Lung (tissue), 12 donors: ENCODE data around the gene SPOP. TPM values are rescaled to one million over a fixed set of nuclear protein-coding genes. Genes with fewer than 3 reads are reported as not detected.

Source experiments
- ATAC-seq: fragments of 200-7000 bp; cut with Tn5 transposase; one replicate; pipeline ENCODE4 v1.9.1; 2020; ENCODE audit warnings: moderate number of reproducible peaks; ENCODE audit not compliant: insufficient read depth, low FRiP score
- DNase-seq, 3 donors: peaks; one replicate each; pipeline ENCODE4 v3.0.0-alpha.2; 2013 to 2017
- H3K27ac ChIP-seq, 2 donors: one replicate each; pipeline ENCODE4 v1.5.1; 2013; ENCODE audit warnings: mild to moderate bottlenecking in 2 of 2, moderate library complexity in 2 of 2, control low read depth in 1 of 2, inconsistent platforms in 1 of 2, low read depth in 1 of 2, low read length in 1 of 2
- H3K27me3 ChIP-seq, 3 donors: one replicate each; pipeline ENCODE4 v1.5.1; 2013; ENCODE audit warnings: low read length in 2 of 3; ENCODE audit not compliant: control insufficient read depth in 3 of 3, insufficient read depth in 3 of 3
- H3K36me3 ChIP-seq, 4 donors: one replicate each; pipeline ENCODE4 v1.5.1; 2013; ENCODE audit warnings: low read length in 4 of 4, mild to moderate bottlenecking in 1 of 4, moderate library complexity in 1 of 4; ENCODE audit not compliant: control insufficient read depth in 4 of 4, insufficient read depth in 4 of 4
- H3K4me1 ChIP-seq, 5 donors: one replicate each; pipeline ENCODE4 v1.5.1; 2013; ENCODE audit warnings: low read length in 5 of 5, mild to moderate bottlenecking in 2 of 5, moderate library complexity in 1 of 5; ENCODE audit not compliant: control insufficient read depth in 5 of 5, insufficient read depth in 5 of 5
- H3K4me3 ChIP-seq: one replicate; pipeline ENCODE4 v1.5.1; 2013; ENCODE audit warnings: mild to moderate bottlenecking, control low read depth, moderate library complexity
- H3K9ac ChIP-seq, 2 donors: one replicate each; pipeline ENCODE4 v1.5.1; 2013; ENCODE audit warnings: low read length in 2 of 2, control low read depth in 1 of 2; ENCODE audit not compliant: insufficient read depth in 1 of 2
- H3K9me3 ChIP-seq, 4 donors: one replicate each; pipeline ENCODE4 v1.5.1; 2013; ENCODE audit warnings: low read length in 3 of 4, mild to moderate bottlenecking in 1 of 4, moderate library complexity in 1 of 4; ENCODE audit not compliant: control insufficient read depth in 4 of 4, insufficient read depth in 3 of 4
- WGBS, 2 donors: extraction: QIAGEN DNeasy Blood & Tissue Kit; methylation state at CpG; one replicate each; pipeline ENCODE4 v1.1.7; 2013; 5-methylcytosine and 5-hydroxymethylcytosine counted together
- polyA plus RNA-seq, 2 donors: library from polyadenylated mRNA; stranded (reverse); fragments of 200-250 nt; gene quantifications; one replicate each; pipeline ENCODE4 v1.2.1, GENCODE V29; 2013
- total RNA-seq, 2 donors: library from RNA; depleted of rRNA in 1 of 2; stranded (reverse); fragments of >200 nt in 1 of 2; gene quantifications; one replicate each; pipeline ENCODE4 v1.2.1, GENCODE V29; 2014 to 2021
- TF ChIP-seq, protein P1 (sequence below): IDR thresholded peaks from 2 replicates; pipeline ENCODE4 v1.5.1; 2012; ENCODE audit warnings: mild to moderate bottlenecking; ENCODE audit errors: control extremely low read depth, extremely low read depth
- donor health status: control.
- donor health status: control.
- donor health status: Bipolar disorder and iron deficiency.
- donor health status: healthy.
- donor health status: DM: yes; HTN: yes; CAD: no.

Gene SPOP
- total and polyA plus RNA-seq, 4 donors = 28.7 to 98.0 (median 64.6) TPM

DNA sequence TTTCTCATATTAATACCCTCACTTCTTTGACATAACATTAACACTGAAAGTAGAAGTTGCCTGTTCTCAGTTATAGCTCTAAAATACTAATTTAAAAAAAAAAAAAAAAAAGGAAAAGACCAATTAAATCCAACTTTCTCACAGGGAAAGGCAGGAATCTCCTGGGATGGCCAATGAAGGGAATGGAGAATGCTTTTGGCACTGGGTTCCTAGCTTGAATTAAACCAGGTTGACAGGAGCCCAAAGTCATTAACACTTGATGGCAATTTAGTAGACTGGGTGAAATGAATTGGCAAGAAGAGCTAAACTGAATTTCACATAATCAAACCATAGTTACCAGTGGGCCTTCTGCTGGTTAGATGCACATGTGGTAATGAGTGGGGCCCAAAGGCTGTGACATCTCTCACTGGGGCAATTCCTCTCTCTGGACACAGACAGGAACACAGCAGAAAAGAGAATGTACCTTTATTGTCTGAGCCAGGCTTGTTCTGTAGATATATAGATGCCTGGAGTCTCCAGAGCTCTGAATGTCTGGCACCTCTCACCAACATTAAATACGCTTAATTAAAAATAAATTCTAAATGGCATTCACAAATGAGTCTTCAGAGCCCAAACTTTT is 64.6 kb downstream of the SPOP start:
- Histone ChIP-seq H3K27me3 (no peaks in the 10 kb centered on the region), H3K27ac (no peak overlapping the region), H3K4me3 (no peak overlapping the region), H3K9me3 (no peaks in the 10 kb centered on the region), H3K4me1 (peaks cover 0 to 13% (median 3%) of the 10 kb centered on the region in 5 donors), H3K9ac (no peak overlapping the region), H3K36me3 (peaks cover 12 to 28% (median 23%) of the 10 kb centered on the region in 4 donors)
- DNase-seq = no peak
- TF ChIP-seq, protein P1, sequence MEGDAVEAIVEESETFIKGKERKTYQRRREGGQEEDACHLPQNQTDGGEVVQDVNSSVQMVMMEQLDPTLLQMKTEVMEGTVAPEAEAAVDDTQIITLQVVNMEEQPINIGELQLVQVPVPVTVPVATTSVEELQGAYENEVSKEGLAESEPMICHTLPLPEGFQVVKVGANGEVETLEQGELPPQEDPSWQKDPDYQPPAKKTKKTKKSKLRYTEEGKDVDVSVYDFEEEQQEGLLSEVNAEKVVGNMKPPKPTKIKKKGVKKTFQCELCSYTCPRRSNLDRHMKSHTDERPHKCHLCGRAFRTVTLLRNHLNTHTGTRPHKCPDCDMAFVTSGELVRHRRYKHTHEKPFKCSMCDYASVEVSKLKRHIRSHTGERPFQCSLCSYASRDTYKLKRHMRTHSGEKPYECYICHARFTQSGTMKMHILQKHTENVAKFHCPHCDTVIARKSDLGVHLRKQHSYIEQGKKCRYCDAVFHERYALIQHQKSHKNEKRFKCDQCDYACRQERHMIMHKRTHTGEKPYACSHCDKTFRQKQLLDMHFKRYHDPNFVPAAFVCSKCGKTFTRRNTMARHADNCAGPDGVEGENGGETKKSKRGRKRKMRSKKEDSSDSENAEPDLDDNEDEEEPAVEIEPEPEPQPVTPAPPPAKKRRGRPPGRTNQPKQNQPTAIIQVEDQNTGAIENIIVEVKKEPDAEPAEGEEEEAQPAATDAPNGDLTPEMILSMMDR = no peak
- WGBS, 2 donors = 97 to 100% methylated on average over 1 of the region's 1 CpG
- no peak for ATAC-seq

DNA sequence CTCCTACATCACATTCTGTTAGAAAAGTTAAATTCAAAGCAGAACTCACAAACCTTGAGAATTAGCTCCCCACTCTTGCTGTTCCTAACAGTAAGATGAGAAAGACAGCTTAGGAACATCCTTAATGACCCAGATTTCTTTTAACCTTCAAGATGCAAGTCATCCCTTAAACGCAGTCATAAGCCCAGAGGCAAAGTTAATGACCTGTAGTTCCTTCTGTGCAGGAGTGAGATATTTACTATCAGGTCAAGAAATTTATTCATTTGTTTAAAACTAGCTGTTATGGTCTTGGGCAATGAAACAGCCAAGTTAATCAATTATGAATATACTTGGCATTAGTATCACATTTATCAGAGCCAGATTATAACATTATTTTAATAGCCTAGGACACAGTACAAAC is 65.2 kb downstream of the SPOP start:
- DNase-seq (no peak), ATAC-seq (no peak)
- H3K36me3 ChIP-seq = peaks cover 12 to 27% (median 19%) of the 10 kb centered on the region in 4 donors
- 87 to 96% methylated on average over 1 of the region's 1 CpG for WGBS, 2 donors
- no peaks in the 10 kb centered on the region for H3K9me3 ChIP-seq
- TF ChIP-seq, protein P1 = no peak
- H3K4me3 ChIP-seq = no peak overlapping the region
- no peak overlapping the region for H3K9ac ChIP-seq
- no peak overlapping the region for H3K27ac ChIP-seq
- no peaks in the 10 kb centered on the region for H3K27me3 ChIP-seq
- peaks cover 0 to 13% (median 3%) of the 10 kb centered on the region in 5 donors for H3K4me1 ChIP-seq

DNA sequence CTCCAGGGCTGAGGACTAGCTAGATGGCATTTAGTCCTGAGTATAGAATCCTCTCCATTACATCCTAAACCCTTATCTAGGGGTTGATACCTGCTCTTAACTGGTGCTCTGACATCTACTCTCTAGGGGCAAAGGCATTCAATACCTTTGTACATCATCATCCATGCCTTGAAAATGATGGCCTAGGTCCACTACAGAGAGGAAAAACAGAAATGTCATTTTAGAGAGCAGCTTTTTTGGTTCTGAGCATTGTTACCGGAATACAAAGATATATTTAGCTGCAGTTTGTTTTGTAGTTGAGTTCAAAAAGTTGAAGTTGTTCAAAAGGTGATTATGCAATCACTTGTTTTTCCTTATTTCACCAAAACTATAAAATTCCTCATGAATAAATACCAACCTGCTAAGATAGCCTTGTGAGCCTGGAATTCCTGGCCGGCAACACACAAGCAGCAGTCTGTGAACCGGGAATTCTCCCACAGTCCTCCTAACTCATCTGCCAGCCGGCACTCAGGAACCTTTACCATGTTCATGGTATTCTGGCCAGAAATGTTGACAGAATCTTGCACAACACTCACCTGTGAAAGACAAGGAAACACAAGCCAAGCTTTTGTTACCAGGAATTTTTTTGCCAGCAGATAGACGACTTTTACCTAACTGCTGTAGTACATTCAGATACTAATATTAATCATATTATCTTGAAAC is 66.9 kb downstream of the SPOP start:
- ATAC-seq (no peak), DNase-seq (no peak)
- Histone ChIP-seq H3K27ac (no peak overlapping the region), H3K9ac (no peak overlapping the region), H3K4me3 (no peak overlapping the region), H3K9me3 (no peaks in the 10 kb centered on the region), H3K36me3 (peaks cover 16 to 32% (median 23%) of the 10 kb centered on the region in 4 donors), H3K4me1 (peaks cover 0 to 4% (median 0%) of the 10 kb centered on the region in 5 donors), H3K27me3 (no peaks in the 10 kb centered on the region)
- 62 to 67% methylated on average over 5 of the region's 5 CpGs for WGBS, 2 donors
- TF ChIP-seq, protein P1 = no peak
